Panc1 (cell line): Measurements from ENCODE around the gene CALU.

ENCODE experiments used
- POLR2AphosphoS5 ChIP-seq: IDR thresholded peaks from 2 replicates; pipeline ENCODE4 v1.6.1; 2012; ENCODE audit warnings: mild to moderate bottlenecking, low read depth, low read length, moderate library complexity
- SIN3A ChIP-seq: IDR thresholded peaks from 2 replicates; pipeline ENCODE4 v1.6.1; 2012; ENCODE audit warnings: low read depth, mild to moderate bottlenecking, low read length, moderate library complexity, borderline replicate concordance; ENCODE audit not compliant: insufficient read depth
- TCF7L2 ChIP-seq: IDR thresholded peaks from 2 replicates; pipeline ENCODE4 v1.6.1; 2011; ENCODE audit warnings: mild to moderate bottlenecking, low read depth, low read length, inconsistent platforms
- TF ChIP-seq, protein P1 (sequence below): fragments of 450-650 bp; IDR thresholded peaks from 2 replicates; pipeline ENCODE4 v1.5.1; 2017; ENCODE audit warnings: mild to moderate bottlenecking
- TF ChIP-seq, protein P2 (sequence below), 2 experiments: IDR thresholded peaks; 2 replicates each; pipeline ENCODE4 v1.6.1; 2011 to 2012; ENCODE audit warnings: low read depth in 2 of 2, control low read depth in 1 of 2, low read length in 1 of 2, mild to moderate bottlenecking in 1 of 2, moderate library complexity in 1 of 2; ENCODE audit not compliant: insufficient read depth in 1 of 2

DNA sequence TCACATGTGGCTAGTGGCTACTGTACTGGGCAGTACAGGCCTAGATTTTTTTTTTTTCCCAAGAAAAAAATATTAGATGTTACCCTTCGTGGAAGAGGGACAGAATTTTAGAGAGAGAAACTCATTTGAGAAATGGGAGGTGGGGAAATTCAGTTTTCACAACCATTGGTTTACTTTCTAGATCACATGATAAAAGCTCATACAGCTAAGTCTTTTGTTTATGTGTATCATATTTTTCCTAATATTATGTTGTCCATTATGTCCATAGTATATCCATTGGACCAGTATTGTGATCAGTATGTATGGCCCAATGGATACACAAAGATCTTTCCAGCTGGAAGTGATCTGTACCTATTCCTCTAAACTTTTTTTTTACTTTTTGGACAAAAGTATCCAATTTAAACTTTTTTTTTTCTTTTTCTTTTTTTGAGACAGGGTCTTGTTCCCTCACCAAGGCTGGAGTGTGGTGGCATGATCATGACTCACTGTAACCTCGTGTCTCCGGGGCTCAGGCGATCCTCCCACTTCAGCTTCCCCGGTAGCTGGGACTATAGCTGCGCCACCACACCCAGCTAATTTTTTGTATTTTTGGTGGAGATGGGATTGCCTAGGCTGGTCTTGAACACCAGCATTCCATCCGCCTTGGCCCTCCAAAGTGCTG lies 4.1 kb downstream of the CALU start:
- TF ChIP-seq POLR2AphosphoS5: no peak
- TF ChIP-seq SIN3A: no peak
- TF ChIP-seq, protein P1, sequence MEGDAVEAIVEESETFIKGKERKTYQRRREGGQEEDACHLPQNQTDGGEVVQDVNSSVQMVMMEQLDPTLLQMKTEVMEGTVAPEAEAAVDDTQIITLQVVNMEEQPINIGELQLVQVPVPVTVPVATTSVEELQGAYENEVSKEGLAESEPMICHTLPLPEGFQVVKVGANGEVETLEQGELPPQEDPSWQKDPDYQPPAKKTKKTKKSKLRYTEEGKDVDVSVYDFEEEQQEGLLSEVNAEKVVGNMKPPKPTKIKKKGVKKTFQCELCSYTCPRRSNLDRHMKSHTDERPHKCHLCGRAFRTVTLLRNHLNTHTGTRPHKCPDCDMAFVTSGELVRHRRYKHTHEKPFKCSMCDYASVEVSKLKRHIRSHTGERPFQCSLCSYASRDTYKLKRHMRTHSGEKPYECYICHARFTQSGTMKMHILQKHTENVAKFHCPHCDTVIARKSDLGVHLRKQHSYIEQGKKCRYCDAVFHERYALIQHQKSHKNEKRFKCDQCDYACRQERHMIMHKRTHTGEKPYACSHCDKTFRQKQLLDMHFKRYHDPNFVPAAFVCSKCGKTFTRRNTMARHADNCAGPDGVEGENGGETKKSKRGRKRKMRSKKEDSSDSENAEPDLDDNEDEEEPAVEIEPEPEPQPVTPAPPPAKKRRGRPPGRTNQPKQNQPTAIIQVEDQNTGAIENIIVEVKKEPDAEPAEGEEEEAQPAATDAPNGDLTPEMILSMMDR: no peak
- TF ChIP-seq, protein P2, sequence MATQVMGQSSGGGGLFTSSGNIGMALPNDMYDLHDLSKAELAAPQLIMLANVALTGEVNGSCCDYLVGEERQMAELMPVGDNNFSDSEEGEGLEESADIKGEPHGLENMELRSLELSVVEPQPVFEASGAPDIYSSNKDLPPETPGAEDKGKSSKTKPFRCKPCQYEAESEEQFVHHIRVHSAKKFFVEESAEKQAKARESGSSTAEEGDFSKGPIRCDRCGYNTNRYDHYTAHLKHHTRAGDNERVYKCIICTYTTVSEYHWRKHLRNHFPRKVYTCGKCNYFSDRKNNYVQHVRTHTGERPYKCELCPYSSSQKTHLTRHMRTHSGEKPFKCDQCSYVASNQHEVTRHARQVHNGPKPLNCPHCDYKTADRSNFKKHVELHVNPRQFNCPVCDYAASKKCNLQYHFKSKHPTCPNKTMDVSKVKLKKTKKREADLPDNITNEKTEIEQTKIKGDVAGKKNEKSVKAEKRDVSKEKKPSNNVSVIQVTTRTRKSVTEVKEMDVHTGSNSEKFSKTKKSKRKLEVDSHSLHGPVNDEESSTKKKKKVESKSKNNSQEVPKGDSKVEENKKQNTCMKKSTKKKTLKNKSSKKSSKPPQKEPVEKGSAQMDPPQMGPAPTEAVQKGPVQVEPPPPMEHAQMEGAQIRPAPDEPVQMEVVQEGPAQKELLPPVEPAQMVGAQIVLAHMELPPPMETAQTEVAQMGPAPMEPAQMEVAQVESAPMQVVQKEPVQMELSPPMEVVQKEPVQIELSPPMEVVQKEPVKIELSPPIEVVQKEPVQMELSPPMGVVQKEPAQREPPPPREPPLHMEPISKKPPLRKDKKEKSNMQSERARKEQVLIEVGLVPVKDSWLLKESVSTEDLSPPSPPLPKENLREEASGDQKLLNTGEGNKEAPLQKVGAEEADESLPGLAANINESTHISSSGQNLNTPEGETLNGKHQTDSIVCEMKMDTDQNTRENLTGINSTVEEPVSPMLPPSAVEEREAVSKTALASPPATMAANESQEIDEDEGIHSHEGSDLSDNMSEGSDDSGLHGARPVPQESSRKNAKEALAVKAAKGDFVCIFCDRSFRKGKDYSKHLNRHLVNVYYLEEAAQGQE (IDR thresholded peaks at IDR 0.05; ENCODE audit: insufficient read depth in 1 of 2, low read depth in 2 of 2, low read length in 1 of 2): no peak
- no peak for TF ChIP-seq TCF7L2
